OCI-LY1 (cell line): ENCODE measurements around the gene ISG20.

Source experiments
- H2AFZ ChIP-seq: fragments of 200-600 bp; sonication (generic), shearing (Covaris generic); 2 replicates; pipeline ENCODE4 v1.6.0; 2014; ENCODE audit warnings: antibody characterized with exemption, mild to moderate bottlenecking, low read length
- H3F3A ChIP-seq: fragments of 200-600 bp; sonication (generic), shearing (Covaris generic); 2 replicates; pipeline ENCODE4 v1.6.0; 2014; ENCODE audit warnings: mild to moderate bottlenecking, antibody characterized with exemption, low read length, moderate library complexity; ENCODE audit not compliant: insufficient read depth
- H3K27ac ChIP-seq: fragments of 200-600 bp; sonication (generic); 2 replicates; pipeline ENCODE4 v1.5.1; 2014; ENCODE audit warnings: low read length, mixed run types, mild to moderate bottlenecking, low read depth; ENCODE audit not compliant: poor library complexity, severe bottlenecking
- H3K27me3 ChIP-seq: fragments of 200-600 bp; sonication (generic); 2 replicates; pipeline ENCODE4 v1.6.0; 2014; ENCODE audit warnings: antibody characterized with exemption, mild to moderate bottlenecking, low read length, moderate library complexity; ENCODE audit not compliant: insufficient read depth
- H3K36me3 ChIP-seq: fragments of 200-600 bp; sonication (generic); 2 replicates; pipeline ENCODE4 v1.6.1; 2014; ENCODE audit warnings: mild to moderate bottlenecking, antibody characterized with exemption, low read length, moderate library complexity, mixed read lengths; ENCODE audit not compliant: insufficient read depth
- H3K4me1 ChIP-seq: fragments of 200-600 bp; sonication (generic); 2 replicates; pipeline ENCODE4 v1.5.1; 2014; ENCODE audit warnings: mild to moderate bottlenecking, low read length, moderate library complexity; ENCODE audit not compliant: insufficient read depth, severe bottlenecking
- H3K4me2 ChIP-seq: fragments of 200-600 bp; sonication (generic), shearing (Covaris generic); 2 replicates; pipeline ENCODE4 v1.6.1; 2014; ENCODE audit warnings: low read length
- H3K4me3 ChIP-seq: fragments of 200-600 bp; sonication (generic); 2 replicates; pipeline ENCODE4 v1.5.1; 2014; ENCODE audit warnings: low read length, low read depth, mild to moderate bottlenecking, mixed read lengths; ENCODE audit not compliant: poor library complexity, severe bottlenecking
- H3K79me2 ChIP-seq: fragments of 200-600 bp; shearing (Covaris generic); 2 replicates; pipeline ENCODE4 v1.6.1; 2016; ENCODE audit warnings: mixed run types, low read length, mixed read lengths; ENCODE audit not compliant: insufficient read depth
- H3K9ac ChIP-seq: fragments of 200-600 bp; sonication (generic), shearing (Covaris generic); 2 replicates; pipeline ENCODE4 v1.6.1; 2014; ENCODE audit warnings: mild to moderate bottlenecking, low read length, mixed read lengths
- H3K9me2 ChIP-seq: fragments of 200-600 bp; sonication (generic), shearing (Covaris generic); 2 replicates; pipeline ENCODE4 v1.6.1; 2014; ENCODE audit warnings: low read depth, mild to moderate bottlenecking, low read length, mixed read lengths
- H3K9me3 ChIP-seq: fragments of 200-600 bp; shearing (Covaris generic); 2 replicates; pipeline ENCODE4 v1.6.1; 2014; ENCODE audit warnings: low read length, mixed read lengths
- H4K20me1 ChIP-seq: fragments of 200-600 bp; sonication (generic), shearing (Covaris generic); 2 replicates; pipeline ENCODE4 v1.6.0; 2016; ENCODE audit warnings: mild to moderate bottlenecking, low read length; ENCODE audit not compliant: insufficient read depth
- CTCF ChIP-seq: fragments of 200-600 bp; sonication (generic), shearing (Covaris generic); IDR thresholded peaks from 2 replicates; pipeline ENCODE4 v1.5.1; 2017; ENCODE audit warnings: mild to moderate bottlenecking, antibody characterized with exemption, low read length, moderate library complexity, mixed read lengths
- EZH2 ChIP-seq: fragments of 200-600 bp; sonication (generic), shearing (Covaris generic); IDR thresholded peaks from 2 replicates; pipeline ENCODE4 v1.8.0; 2017; ENCODE audit warnings: borderline replicate concordance, mixed run types, mild to moderate bottlenecking, antibody characterized with exemption, low read length, moderate library complexity, mixed read lengths

ISG20 gene

GRCh38 chr15:88651971-88652370, 13.2 kb downstream of the ISG20 start:
- H3K79me2 ChIP-seq: no peaks in the 10 kb centered on the region
- peaks cover 20% of the 10 kb centered on the region for H3K4me1 ChIP-seq
- no peaks in the 10 kb centered on the region for H3K9me3 ChIP-seq
- H3K36me3 ChIP-seq: no peaks in the 10 kb centered on the region
- H3K27ac ChIP-seq: no peak overlapping the region
- no peak overlapping the region for H3K9ac ChIP-seq
- H3K4me2 ChIP-seq: no peak overlapping the region
- H4K20me1 ChIP-seq: no peaks in the 10 kb centered on the region
- H2AFZ ChIP-seq: no peak overlapping the region
- no peaks in the 10 kb centered on the region for H3K9me2 ChIP-seq
- H3K27me3 ChIP-seq: no peaks in the 10 kb centered on the region
- H3K4me3 ChIP-seq: no peak overlapping the region
- TF ChIP-seq EZH2: no peak
- no peak for TF ChIP-seq CTCF
- H3F3A ChIP-seq: no peaks in the 10 kb centered on the region

- Histone ChIP-seq H3K4me1 (peaks cover 20% of the 10 kb centered on the region), H3F3A (no peaks in the 10 kb centered on the region), H4K20me1 (no peaks in the 10 kb centered on the region), H2AFZ (no peak overlapping the region), H3K9me3 (no peaks in the 10 kb centered on the region), H3K27ac (no peak overlapping the region), H3K4me3 (no peak overlapping the region), H3K9ac (no peak overlapping the region), H3K4me2 (no peak overlapping the region), H3K27me3 (no peaks in the 10 kb centered on the region), H3K36me3 (no peaks in the 10 kb centered on the region), H3K79me2 (no peaks in the 10 kb centered on the region), H3K9me2 (no peaks in the 10 kb centered on the region)
- no peak for TF ChIP-seq EZH2
- no peak for TF ChIP-seq CTCF
Measured at GRCh38 chr15:88652456-88653199, 13.8 kb downstream of the ISG20 start.

- Histone ChIP-seq H3K27ac (no peak overlapping the region), H3K9ac (no peak overlapping the region), H3K4me1 (peaks cover 22% of the 10 kb centered on the region), H3K9me3 (no peaks in the 10 kb centered on the region), H3K27me3 (no peaks in the 10 kb centered on the region), H2AFZ (no peak overlapping the region), H3K36me3 (no peaks in the 10 kb centered on the region), H3K4me2 (no peak overlapping the region), H3K79me2 (no peaks in the 10 kb centered on the region), H3K9me2 (no peaks in the 10 kb centered on the region), H3F3A (no peaks in the 10 kb centered on the region), H3K4me3 (no peak overlapping the region), H4K20me1 (no peaks in the 10 kb centered on the region)
- TF ChIP-seq EZH2: no peak
- TF ChIP-seq CTCF: no peak
Measured at GRCh38 chr15:88653200-88654064, 14.6 kb downstream of the ISG20 start.
